OCI-LY1 (cell line): ENCODE data around the gene ATP5F1B.

Experiments used
- EZH2 ChIP-seq: fragments of 200-600 bp; sonication (generic), shearing (Covaris generic); IDR thresholded peaks from 2 replicates; pipeline ENCODE4 v1.8.0; 2017; ENCODE audit warnings: borderline replicate concordance, mixed run types, mild to moderate bottlenecking, antibody characterized with exemption, low read length, moderate library complexity, mixed read lengths
- TF ChIP-seq, protein P1 (sequence below): fragments of 200-600 bp; sonication (generic), shearing (Covaris generic); IDR thresholded peaks from 2 replicates; pipeline ENCODE4 v1.5.1; 2017; ENCODE audit warnings: mild to moderate bottlenecking, antibody characterized with exemption, low read length, moderate library complexity, mixed read lengths

DNA sequence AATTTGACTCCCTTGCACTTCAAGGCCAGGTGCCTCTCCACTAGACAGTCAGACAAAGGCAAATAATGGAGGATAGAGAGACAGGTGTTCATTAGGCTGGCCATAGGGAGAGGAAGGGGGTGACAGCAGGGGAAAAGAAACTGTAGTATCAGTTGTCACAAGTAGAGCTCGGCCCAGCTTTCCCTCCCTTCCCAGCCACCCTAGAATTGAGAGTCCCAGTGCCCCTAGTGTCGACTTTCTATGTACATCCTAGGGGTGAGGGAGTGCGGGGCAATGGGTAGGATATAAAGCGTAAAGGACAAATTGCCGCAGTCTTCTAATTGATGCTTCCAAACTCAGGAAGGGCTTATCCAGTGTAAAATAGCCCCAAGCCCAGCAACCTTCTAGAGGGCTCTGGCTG is 54.7 kb downstream of the ATP5F1B start:
- no peak for TF ChIP-seq EZH2
- TF ChIP-seq, protein P1, sequence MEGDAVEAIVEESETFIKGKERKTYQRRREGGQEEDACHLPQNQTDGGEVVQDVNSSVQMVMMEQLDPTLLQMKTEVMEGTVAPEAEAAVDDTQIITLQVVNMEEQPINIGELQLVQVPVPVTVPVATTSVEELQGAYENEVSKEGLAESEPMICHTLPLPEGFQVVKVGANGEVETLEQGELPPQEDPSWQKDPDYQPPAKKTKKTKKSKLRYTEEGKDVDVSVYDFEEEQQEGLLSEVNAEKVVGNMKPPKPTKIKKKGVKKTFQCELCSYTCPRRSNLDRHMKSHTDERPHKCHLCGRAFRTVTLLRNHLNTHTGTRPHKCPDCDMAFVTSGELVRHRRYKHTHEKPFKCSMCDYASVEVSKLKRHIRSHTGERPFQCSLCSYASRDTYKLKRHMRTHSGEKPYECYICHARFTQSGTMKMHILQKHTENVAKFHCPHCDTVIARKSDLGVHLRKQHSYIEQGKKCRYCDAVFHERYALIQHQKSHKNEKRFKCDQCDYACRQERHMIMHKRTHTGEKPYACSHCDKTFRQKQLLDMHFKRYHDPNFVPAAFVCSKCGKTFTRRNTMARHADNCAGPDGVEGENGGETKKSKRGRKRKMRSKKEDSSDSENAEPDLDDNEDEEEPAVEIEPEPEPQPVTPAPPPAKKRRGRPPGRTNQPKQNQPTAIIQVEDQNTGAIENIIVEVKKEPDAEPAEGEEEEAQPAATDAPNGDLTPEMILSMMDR: no peak
